Measurements from ENCODE around the gene ZNF512. TPM values are rescaled to one million over a fixed set of nuclear protein-coding genes. Genes with fewer than 3 reads are reported as not detected.

Gene ZNF512
- total RNA-seq, 1 experiment from 2014 or later: 34.2 TPM

DNA sequence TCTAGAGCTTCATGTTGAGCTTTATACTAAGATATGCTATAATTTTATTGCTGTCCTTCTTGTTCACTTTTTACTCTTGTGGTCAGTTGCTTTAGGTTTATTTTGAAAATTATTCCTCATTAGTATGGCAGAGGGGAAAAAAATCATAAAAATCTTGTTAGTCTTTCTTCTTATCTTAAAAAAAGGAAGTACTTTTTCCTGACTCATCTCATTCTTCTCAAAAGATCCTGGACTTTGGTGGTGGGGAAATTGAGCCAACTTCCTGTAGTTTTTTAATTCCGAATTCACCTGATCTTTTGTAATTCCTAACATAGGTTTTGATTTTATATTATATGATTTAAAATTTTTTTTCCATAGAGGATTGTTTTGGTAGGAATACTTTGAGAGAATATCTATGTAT, 84.6 kb downstream of the ZNF512 start:
- peaks cover 30% of the 10 kb centered on the region for H3K36me3 Mint-ChIP-seq
- TF ChIP-seq ESRRA (CRISPR knock-in tag; IDR thresholded peaks at IDR 0.05; ENCODE audit: borderline replicate concordance) (no peak), GRHL2 (CRISPR knock-in tag; IDR thresholded peaks at IDR 0.05; ENCODE audit: insufficient replicate concordance, severe bottlenecking) (no peak), GTF2I (CRISPR knock-in tag; conservative IDR thresholded peaks at IDR 0.05) (no peak), JUN (CRISPR knock-in tag; IDR thresholded peaks at IDR 0.05) (no peak), SMAD3 (CRISPR knock-in tag; IDR thresholded peaks at IDR 0.05; ENCODE audit: borderline replicate concordance) (no peak), ZNF671 (CRISPR knock-in tag; IDR thresholded peaks at IDR 0.05) (no peak), NR3C1 (CRISPR knock-in tag; conservative IDR thresholded peaks at IDR 0.05; ENCODE audit: low read depth) (no peak), FOXK1 (CRISPR knock-in tag; IDR thresholded peaks at IDR 0.05) (no peak), CBFB (CRISPR knock-in tag; IDR thresholded peaks at IDR 0.05; ENCODE audit: low read depth) (no peak), CREM (CRISPR knock-in tag; IDR thresholded peaks at IDR 0.05) (no peak), ZNF121 (CRISPR knock-in tag; IDR thresholded peaks at IDR 0.05) (no peak), ZNF423 (CRISPR knock-in tag; IDR thresholded peaks at IDR 0.05) (no peak), SMAD4 (CRISPR knock-in tag; IDR thresholded peaks at IDR 0.05) (no peak), CREB1 (CRISPR knock-in tag; IDR thresholded peaks at IDR 0.05) (no peak)
- TF ChIP-seq, protein P1, sequence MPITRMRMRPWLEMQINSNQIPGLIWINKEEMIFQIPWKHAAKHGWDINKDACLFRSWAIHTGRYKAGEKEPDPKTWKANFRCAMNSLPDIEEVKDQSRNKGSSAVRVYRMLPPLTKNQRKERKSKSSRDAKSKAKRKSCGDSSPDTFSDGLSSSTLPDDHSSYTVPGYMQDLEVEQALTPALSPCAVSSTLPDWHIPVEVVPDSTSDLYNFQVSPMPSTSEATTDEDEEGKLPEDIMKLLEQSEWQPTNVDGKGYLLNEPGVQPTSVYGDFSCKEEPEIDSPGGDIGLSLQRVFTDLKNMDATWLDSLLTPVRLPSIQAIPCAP (CRISPR knock-in tag; IDR thresholded peaks at IDR 0.05): no peak
- TF ChIP-seq, protein P2, sequence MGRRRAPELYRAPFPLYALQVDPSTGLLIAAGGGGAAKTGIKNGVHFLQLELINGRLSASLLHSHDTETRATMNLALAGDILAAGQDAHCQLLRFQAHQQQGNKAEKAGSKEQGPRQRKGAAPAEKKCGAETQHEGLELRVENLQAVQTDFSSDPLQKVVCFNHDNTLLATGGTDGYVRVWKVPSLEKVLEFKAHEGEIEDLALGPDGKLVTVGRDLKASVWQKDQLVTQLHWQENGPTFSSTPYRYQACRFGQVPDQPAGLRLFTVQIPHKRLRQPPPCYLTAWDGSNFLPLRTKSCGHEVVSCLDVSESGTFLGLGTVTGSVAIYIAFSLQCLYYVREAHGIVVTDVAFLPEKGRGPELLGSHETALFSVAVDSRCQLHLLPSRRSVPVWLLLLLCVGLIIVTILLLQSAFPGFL (CRISPR knock-in tag; IDR thresholded peaks at IDR 0.05; ENCODE audit: borderline replicate concordance): no peak
- TF ChIP-seq, protein P3, sequence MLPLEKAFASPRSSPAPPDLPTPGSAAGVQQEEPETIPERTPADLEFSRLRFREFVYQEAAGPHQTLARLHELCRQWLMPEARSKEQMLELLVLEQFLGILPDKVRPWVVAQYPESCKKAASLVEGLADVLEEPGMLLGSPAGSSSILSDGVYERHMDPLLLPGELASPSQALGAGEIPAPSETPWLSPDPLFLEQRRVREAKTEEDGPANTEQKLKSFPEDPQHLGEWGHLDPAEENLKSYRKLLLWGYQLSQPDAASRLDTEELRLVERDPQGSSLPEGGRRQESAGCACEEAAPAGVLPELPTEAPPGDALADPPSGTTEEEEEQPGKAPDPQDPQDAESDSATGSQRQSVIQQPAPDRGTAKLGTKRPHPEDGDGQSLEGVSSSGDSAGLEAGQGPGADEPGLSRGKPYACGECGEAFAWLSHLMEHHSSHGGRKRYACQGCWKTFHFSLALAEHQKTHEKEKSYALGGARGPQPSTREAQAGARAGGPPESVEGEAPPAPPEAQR (CRISPR knock-in tag; IDR thresholded peaks at IDR 0.05): no peak
- TF ChIP-seq, protein P4, sequence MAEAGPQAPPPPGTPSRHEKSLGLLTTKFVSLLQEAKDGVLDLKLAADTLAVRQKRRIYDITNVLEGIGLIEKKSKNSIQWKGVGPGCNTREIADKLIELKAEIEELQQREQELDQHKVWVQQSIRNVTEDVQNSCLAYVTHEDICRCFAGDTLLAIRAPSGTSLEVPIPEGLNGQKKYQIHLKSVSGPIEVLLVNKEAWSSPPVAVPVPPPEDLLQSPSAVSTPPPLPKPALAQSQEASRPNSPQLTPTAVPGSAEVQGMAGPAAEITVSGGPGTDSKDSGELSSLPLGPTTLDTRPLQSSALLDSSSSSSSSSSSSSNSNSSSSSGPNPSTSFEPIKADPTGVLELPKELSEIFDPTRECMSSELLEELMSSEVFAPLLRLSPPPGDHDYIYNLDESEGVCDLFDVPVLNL (CRISPR knock-in tag; IDR thresholded peaks at IDR 0.05; ENCODE audit: borderline replicate concordance, low read depth): no peak
- TF ChIP-seq, protein P5, sequence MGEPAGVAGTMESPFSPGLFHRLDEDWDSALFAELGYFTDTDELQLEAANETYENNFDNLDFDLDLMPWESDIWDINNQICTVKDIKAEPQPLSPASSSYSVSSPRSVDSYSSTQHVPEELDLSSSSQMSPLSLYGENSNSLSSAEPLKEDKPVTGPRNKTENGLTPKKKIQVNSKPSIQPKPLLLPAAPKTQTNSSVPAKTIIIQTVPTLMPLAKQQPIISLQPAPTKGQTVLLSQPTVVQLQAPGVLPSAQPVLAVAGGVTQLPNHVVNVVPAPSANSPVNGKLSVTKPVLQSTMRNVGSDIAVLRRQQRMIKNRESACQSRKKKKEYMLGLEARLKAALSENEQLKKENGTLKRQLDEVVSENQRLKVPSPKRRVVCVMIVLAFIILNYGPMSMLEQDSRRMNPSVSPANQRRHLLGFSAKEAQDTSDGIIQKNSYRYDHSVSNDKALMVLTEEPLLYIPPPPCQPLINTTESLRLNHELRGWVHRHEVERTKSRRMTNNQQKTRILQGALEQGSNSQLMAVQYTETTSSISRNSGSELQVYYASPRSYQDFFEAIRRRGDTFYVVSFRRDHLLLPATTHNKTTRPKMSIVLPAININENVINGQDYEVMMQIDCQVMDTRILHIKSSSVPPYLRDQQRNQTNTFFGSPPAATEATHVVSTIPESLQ (CRISPR knock-in tag; IDR thresholded peaks at IDR 0.05): no peak
- TF ChIP-seq, protein P6, sequence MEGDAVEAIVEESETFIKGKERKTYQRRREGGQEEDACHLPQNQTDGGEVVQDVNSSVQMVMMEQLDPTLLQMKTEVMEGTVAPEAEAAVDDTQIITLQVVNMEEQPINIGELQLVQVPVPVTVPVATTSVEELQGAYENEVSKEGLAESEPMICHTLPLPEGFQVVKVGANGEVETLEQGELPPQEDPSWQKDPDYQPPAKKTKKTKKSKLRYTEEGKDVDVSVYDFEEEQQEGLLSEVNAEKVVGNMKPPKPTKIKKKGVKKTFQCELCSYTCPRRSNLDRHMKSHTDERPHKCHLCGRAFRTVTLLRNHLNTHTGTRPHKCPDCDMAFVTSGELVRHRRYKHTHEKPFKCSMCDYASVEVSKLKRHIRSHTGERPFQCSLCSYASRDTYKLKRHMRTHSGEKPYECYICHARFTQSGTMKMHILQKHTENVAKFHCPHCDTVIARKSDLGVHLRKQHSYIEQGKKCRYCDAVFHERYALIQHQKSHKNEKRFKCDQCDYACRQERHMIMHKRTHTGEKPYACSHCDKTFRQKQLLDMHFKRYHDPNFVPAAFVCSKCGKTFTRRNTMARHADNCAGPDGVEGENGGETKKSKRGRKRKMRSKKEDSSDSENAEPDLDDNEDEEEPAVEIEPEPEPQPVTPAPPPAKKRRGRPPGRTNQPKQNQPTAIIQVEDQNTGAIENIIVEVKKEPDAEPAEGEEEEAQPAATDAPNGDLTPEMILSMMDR (IDR thresholded peaks at IDR 0.05): no peak
- ChIA-PET CTCF (interaction anchor here (4.5 kb wide), 1 partner anchor 16 kb away, joined by 27 read pairs; no protein-coding TSS in a partner anchor), POLR2A (no interaction called here)
- H3K27me3 Mint-ChIP-seq (ENCODE audit: low read depth): no peaks in the 10 kb centered on the region
- H3K4me3 Mint-ChIP-seq: no peak overlapping the region
- DNase-seq (ENCODE audit: low spot score): no peak
- H3K27ac Mint-ChIP-seq: no peak overlapping the region
- ATAC-seq: no peak
- H3K4me1 Mint-ChIP-seq: peaks cover 15% of the 10 kb centered on the region
- no peaks in the 10 kb centered on the region for H3K9me3 Mint-ChIP-seq

Measured in WTC11 (cell line).